ENCODE results near the gene CPNE9. TPM values are rescaled to one million over a fixed set of nuclear protein-coding genes. Genes with fewer than 3 reads are reported as not detected.

CPNE9 gene
- total RNA-seq, 1 experiment from 2014 or later = 0.07 TPM

DNA sequence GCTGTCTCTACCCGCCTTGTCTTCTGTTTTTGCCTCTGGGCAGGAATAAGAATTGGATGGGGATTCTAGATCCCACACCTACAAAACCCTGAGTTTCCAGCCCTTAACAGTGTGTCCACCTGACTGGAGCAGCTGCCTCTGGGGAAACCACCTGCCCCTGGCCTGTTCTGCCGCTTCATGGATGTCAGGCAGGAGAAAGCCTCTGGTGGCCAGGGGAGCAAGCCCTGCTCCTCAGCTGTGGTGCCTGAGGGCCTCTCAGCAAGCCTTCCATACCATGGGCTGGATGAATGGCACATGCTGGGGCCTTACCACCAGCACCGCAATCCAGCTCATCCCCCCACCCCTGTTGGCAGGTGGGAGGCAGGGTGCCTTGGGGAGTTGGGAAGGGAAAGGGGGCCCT, 5.3 kb upstream of the CPNE9 start:
- no TSS peak for BruUV-seq (replicated peaks)

GRCh38 chr3:9700536-9700935, 3.1 kb upstream of the CPNE9 start:
- no peak overlapping the region for H3K27ac ChIP-seq (ENCODE audit: low read length)
- intact Hi-C loops (cut with micrococcal nuclease) = no loop called here
- no peaks in the 10 kb centered on the region for H3K79me2 ChIP-seq (ENCODE audit: low read length)
- no peak for DNase-seq
- H3K4me3 ChIP-seq (ENCODE audit: low read length) = no peak overlapping the region
- TF ChIP-seq EZH2phosphoT487 (IDR thresholded peaks at IDR 0.05; ENCODE audit: borderline replicate concordance, low read length) = no peak
- TF ChIP-seq EZH2 (IDR thresholded peaks at IDR 0.05; ENCODE audit: low read length, unreplicated experiment) = no peak
- TF ChIP-seq, protein P1, sequence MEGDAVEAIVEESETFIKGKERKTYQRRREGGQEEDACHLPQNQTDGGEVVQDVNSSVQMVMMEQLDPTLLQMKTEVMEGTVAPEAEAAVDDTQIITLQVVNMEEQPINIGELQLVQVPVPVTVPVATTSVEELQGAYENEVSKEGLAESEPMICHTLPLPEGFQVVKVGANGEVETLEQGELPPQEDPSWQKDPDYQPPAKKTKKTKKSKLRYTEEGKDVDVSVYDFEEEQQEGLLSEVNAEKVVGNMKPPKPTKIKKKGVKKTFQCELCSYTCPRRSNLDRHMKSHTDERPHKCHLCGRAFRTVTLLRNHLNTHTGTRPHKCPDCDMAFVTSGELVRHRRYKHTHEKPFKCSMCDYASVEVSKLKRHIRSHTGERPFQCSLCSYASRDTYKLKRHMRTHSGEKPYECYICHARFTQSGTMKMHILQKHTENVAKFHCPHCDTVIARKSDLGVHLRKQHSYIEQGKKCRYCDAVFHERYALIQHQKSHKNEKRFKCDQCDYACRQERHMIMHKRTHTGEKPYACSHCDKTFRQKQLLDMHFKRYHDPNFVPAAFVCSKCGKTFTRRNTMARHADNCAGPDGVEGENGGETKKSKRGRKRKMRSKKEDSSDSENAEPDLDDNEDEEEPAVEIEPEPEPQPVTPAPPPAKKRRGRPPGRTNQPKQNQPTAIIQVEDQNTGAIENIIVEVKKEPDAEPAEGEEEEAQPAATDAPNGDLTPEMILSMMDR (conservative IDR thresholded peaks at IDR 0.05; ENCODE audit: low read depth, low read length) = no peak
- peaks cover 13% of the 10 kb centered on the region for H3K27me3 ChIP-seq (ENCODE audit: low read length)
- H3K9ac ChIP-seq (ENCODE audit: low read length) = no peak overlapping the region
- no peaks in the 10 kb centered on the region for H3F3A ChIP-seq (ENCODE audit: low read length, unreplicated experiment)
- peaks cover 12% of the 10 kb centered on the region; the same call in 1 of the 2 replicates for H3K4me1 ChIP-seq (ENCODE audit: insufficient read depth, low read length)
- no peak for ATAC-seq
- no peaks in the 10 kb centered on the region for H4K20me1 ChIP-seq (ENCODE audit: low read length)
- no TSS peak for BruUV-seq (replicated peaks)
- H2AFZ ChIP-seq (ENCODE audit: low read length) = no peak overlapping the region
- H3K36me3 ChIP-seq (ENCODE audit: low read depth, low read length) = no peaks in the 10 kb centered on the region; the same call in 1 of the 2 replicates
- no peaks in the 10 kb centered on the region for H3K9me3 ChIP-seq (ENCODE audit: low read length)
- H3K9me2 ChIP-seq (replicated peaks; ENCODE audit: low read length) = no peaks in the 10 kb centered on the region
- ChIA-PET CTCF (no interaction called here), POLR2A (ENCODE audit: unreplicated experiment) (no interaction called here)
- no peak overlapping the region for H3K4me2 ChIP-seq (ENCODE audit: low read length)

More for the DNA sequence above, 5.3 kb upstream of the CPNE9 start:
- Histone ChIP-seq H3K79me2 (ENCODE audit: low read length) (no peaks in the 10 kb centered on the region), H3K4me1 (ENCODE audit: insufficient read depth, low read length) (no peaks in the 10 kb centered on the region), H3F3A (ENCODE audit: low read length, unreplicated experiment) (no peaks in the 10 kb centered on the region), H3K4me3 (ENCODE audit: low read length) (no peak overlapping the region), H3K36me3 (ENCODE audit: low read depth, low read length) (peaks cover 6% of the 10 kb centered on the region; the same call in 1 of the 2 replicates), H2AFZ (ENCODE audit: low read length) (no peak overlapping the region), H3K27me3 (ENCODE audit: low read length) (no peaks in the 10 kb centered on the region), H3K27ac (ENCODE audit: low read length) (no peak overlapping the region), H3K9ac (ENCODE audit: low read length) (no peak overlapping the region), H4K20me1 (ENCODE audit: low read length) (no peaks in the 10 kb centered on the region), H3K4me2 (ENCODE audit: low read length) (no peak overlapping the region), H3K9me3 (ENCODE audit: low read length) (no peaks in the 10 kb centered on the region), H3K9me2 (replicated peaks; ENCODE audit: low read length) (no peaks in the 10 kb centered on the region)
- DNase-seq (no peak), ATAC-seq (no peak)
- POLR2A ChIA-PET (ENCODE audit: unreplicated experiment) = interaction anchor here (0.6 kb wide), 1 partner anchor 514 kb away, joined by 4 read pairs; no protein-coding TSS in a partner anchor
- intact Hi-C loops (cut with micrococcal nuclease) = no loop called here
- CTCF ChIA-PET = no interaction called here
- TF ChIP-seq, protein P1 (conservative IDR thresholded peaks at IDR 0.05; ENCODE audit: low read depth, low read length) = no peak
- TF ChIP-seq EZH2 (IDR thresholded peaks at IDR 0.05; ENCODE audit: low read length, unreplicated experiment) = no peak
- no peak for TF ChIP-seq EZH2phosphoT487 (IDR thresholded peaks at IDR 0.05; ENCODE audit: borderline replicate concordance, low read length)

- CTCF ChIA-PET = no interaction called here
- DNase-seq (no peak), ATAC-seq (no peak)
- H3K36me3 ChIP-seq (ENCODE audit: low read depth, low read length) = no peaks in the 10 kb centered on the region; the same call in 1 of the 2 replicates
- H2AFZ ChIP-seq (ENCODE audit: low read length) = no peak overlapping the region
- no peak overlapping the region for H3K9ac ChIP-seq (ENCODE audit: low read length)
- intact Hi-C loops (cut with micrococcal nuclease) = no loop called here
- peaks cover 12% of the 10 kb centered on the region; the same call in 1 of the 2 replicates for H3K4me1 ChIP-seq (ENCODE audit: insufficient read depth, low read length)
- H3K9me2 ChIP-seq (replicated peaks; ENCODE audit: low read length) = no peaks in the 10 kb centered on the region
- H3K27ac ChIP-seq (ENCODE audit: low read length) = no peak overlapping the region
- no peak overlapping the region for H3K4me3 ChIP-seq (ENCODE audit: low read length)
- TF ChIP-seq EZH2phosphoT487 (IDR thresholded peaks at IDR 0.05; ENCODE audit: borderline replicate concordance, low read length) = no peak
- TF ChIP-seq, protein P1 (conservative IDR thresholded peaks at IDR 0.05; ENCODE audit: low read depth, low read length) = no peak
- TF ChIP-seq EZH2 (IDR thresholded peaks at IDR 0.05; ENCODE audit: low read length, unreplicated experiment) = no peak
- H3K27me3 ChIP-seq (ENCODE audit: low read length) = peaks cover 13% of the 10 kb centered on the region
- no peaks in the 10 kb centered on the region for H4K20me1 ChIP-seq (ENCODE audit: low read length)
- no peaks in the 10 kb centered on the region for H3K9me3 ChIP-seq (ENCODE audit: low read length)
- no peak overlapping the region for H3K4me2 ChIP-seq (ENCODE audit: low read length)
- POLR2A ChIA-PET (ENCODE audit: unreplicated experiment) = no interaction called here
- no peaks in the 10 kb centered on the region for H3F3A ChIP-seq (ENCODE audit: low read length, unreplicated experiment)
- no TSS peak for BruUV-seq (replicated peaks)
- H3K79me2 ChIP-seq (ENCODE audit: low read length) = no peaks in the 10 kb centered on the region
These were observed 2.6 kb upstream of the CPNE9 start for GRCh38 chr3:9701006-9701405.
